Dermis blood vessel endothelial cell (primary cell): ENCODE data around the gene UBA52. TPM values are rescaled to one million over a fixed set of nuclear protein-coding genes. Genes with fewer than 3 reads are reported as not detected.
"Not testable (repeated sequence)": the region's sequence is repeated elsewhere in the genome, so short reads cannot be mapped to it uniquely, and the experiment has no call there.

Experiments
- DNase-seq: peaks from one replicate; pipeline ENCODE4 v3.0.0; 2010
- total RNA-seq: library from RNA; depleted of rRNA; stranded (reverse); fragments of >200 nt; gene quantifications from 2 replicates; pipeline ENCODE4 v1.2.3, GENCODE V29; 2014

UBA52 gene
- 755 and 1,061 TPM in 2 replicates for total RNA-seq

GRCh38 chr19:18571564-18572344, at the start of gene UBA52:
Gene UBA52, plus strand, starts transcription at chr19:18571857. Its CDS starts 1,444 bp downstream, at chr19:18573301.
- peak; percentile 98 for DNase-seq

- DNase-seq: peak; percentile 100
These were observed 49.4 kb upstream of the UBA52 start for GRCh38 chr19:18522124-18522861.

GRCh38 chr19:18522862-18523440, 48.7 kb upstream of the UBA52 start:
- DNase-seq: not testable (repeated sequence)

- no peak for DNase-seq
These were observed 47.8 kb upstream of the UBA52 start for GRCh38 chr19:18523841-18524240.

GRCh38 chr19:18526316-18526715, 45.3 kb upstream of the UBA52 start:
- DNase-seq: no peak

- DNase-seq: no peak
These were observed 41.9 kb upstream of the UBA52 start for GRCh38 chr19:18529782-18530181.

GRCh38 chr19:18531485-18531884, 40.2 kb upstream of the UBA52 start:
- DNase-seq: no peak

GRCh38 chr19:18532168-18532890, 39.3 kb upstream of the UBA52 start:
- no peak for DNase-seq

- no peak for DNase-seq
These were observed 38.6 kb upstream of the UBA52 start for GRCh38 chr19:18533058-18533457.

GRCh38 chr19:18536475-18536874, 35.2 kb upstream of the UBA52 start:
- no peak for DNase-seq

- DNase-seq: no peak
These were observed 34.2 kb upstream of the UBA52 start for GRCh38 chr19:18537431-18537830.

- no peak for DNase-seq
These were observed 33.5 kb upstream of the UBA52 start for GRCh38 chr19:18538115-18538514.

- DNase-seq: no peak
These were observed 32.3 kb upstream of the UBA52 start for GRCh38 chr19:18539372-18539771.

GRCh38 chr19:18540200-18540599, 31.5 kb upstream of the UBA52 start:
- DNase-seq: not testable (repeated sequence)

- no peak for DNase-seq
These were observed 30.2 kb upstream of the UBA52 start for GRCh38 chr19:18541258-18541991.

- DNase-seq: no peak
These were observed 29.4 kb upstream of the UBA52 start for GRCh38 chr19:18541992-18542940.

- DNase-seq: peak; percentile 93
These were observed 28.5 kb upstream of the UBA52 start, which contains the start of gene FKBP8 for GRCh38 chr19:18542941-18543813. Gene FKBP8, minus strand, starts transcription at chr19:18543573. Its CDS starts 1,603 bp downstream, at chr19:18541970.

- DNase-seq: peak; percentile 63
These were observed 27.7 kb upstream of the UBA52 start for GRCh38 chr19:18543814-18544475.

- DNase-seq: no peak
These were observed 20.0 kb upstream of the UBA52 start for GRCh38 chr19:18551631-18552030.
